BLaER1 (cell line): ENCODE data around the gene CGB2.
"Not testable (repeated sequence)": the region's sequence is repeated elsewhere in the genome, so short reads cannot be mapped to it uniquely, and the experiment has no call there.

Experiments used
- H3K27ac ChIP-seq: shearing (Covaris generic); formaldehyde crosslinking; 2 replicates; pipeline ENCODE4 v1.8.1; 2022
- H3K27me3 ChIP-seq: shearing (Covaris generic); formaldehyde crosslinking; 2 replicates; pipeline ENCODE4 v1.8.1; 2022
- H3K36me3 ChIP-seq: shearing (Covaris generic); formaldehyde crosslinking; 2 replicates; pipeline ENCODE4 v1.8.1; 2022
- H3K4me1 ChIP-seq: shearing (Covaris generic); formaldehyde crosslinking; 2 replicates; pipeline ENCODE4 v1.8.1; 2022
- H3K4me2 ChIP-seq: shearing (Covaris generic); formaldehyde crosslinking; 2 replicates; pipeline ENCODE4 v1.8.1; 2022
- H3K4me3 ChIP-seq: shearing (Covaris generic); formaldehyde crosslinking; 2 replicates; pipeline ENCODE4 v1.8.1; 2022
- H3K9ac ChIP-seq: shearing (Covaris generic); formaldehyde crosslinking; 2 replicates; pipeline ENCODE4 v1.8.1; 2022
- H3K9me3 ChIP-seq: shearing (Covaris generic); formaldehyde crosslinking; 2 replicates; pipeline ENCODE4 v1.8.1; 2022
- H4K20me1 ChIP-seq: shearing (Covaris generic); formaldehyde crosslinking; 2 replicates; pipeline ENCODE4 v1.8.1; 2022
- Cebpa-rat ChIP-seq: shearing (Covaris generic); IDR thresholded peaks from 2 replicates; pipeline ENCODE4 v1.8.1; 2022

Gene CGB2

DNA sequence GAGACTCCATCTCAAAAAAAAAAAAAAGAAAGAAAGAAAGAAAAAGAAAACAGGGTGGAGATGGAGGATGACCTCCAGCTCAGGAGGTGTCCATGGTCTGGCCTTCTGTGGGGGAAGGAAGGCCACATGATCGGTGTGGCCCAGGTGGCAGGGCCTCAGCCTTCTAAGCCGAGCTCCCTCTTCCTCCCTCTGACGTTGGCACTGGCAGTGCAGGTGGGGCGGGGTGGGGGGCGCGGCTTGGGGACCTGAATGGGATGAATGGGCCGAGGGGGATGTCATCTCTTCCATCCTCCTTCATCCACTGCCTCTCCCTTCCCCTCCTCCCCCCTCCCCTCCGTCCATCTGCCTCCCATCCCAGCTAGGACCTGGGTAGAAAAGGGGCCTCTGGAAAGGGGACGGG, 8.0 kb downstream of the CGB2 start:
- peak overlapping the region; percentile 37; the same call in 1 of the 2 replicates for H3K4me2 ChIP-seq
- H3K27ac ChIP-seq, H3K4me3 ChIP-seq: not testable (repeated sequence)

GRCh38 chr19:49042177-49042576, 10.5 kb downstream of the CGB2 start:
- no peak overlapping the region for H3K27ac ChIP-seq
- H3K27me3 ChIP-seq, result no peaks in the 10 kb centered on the region

More for the DNA sequence above, 8.0 kb downstream of the CGB2 start:
- not testable (repeated sequence) for H4K20me1 ChIP-seq, H3K9ac ChIP-seq, H3K36me3 ChIP-seq, H3K9me3 ChIP-seq, H3K27me3 ChIP-seq
- H3K4me1 ChIP-seq, result 0 out of 2 replicates have a peak, but pooled peaks cover 11% of the 10 kb centered on the region

GRCh38 chr19:49042666-49043065, 11.0 kb downstream of the CGB2 start:
- not testable (repeated sequence) for H3K4me2 ChIP-seq, H3K27ac ChIP-seq, H3K9ac ChIP-seq, H3K27me3 ChIP-seq, H3K36me3 ChIP-seq, H3K4me3 ChIP-seq, H3K9me3 ChIP-seq, H4K20me1 ChIP-seq
- H3K4me1 ChIP-seq, result 0 out of 2 replicates have a peak, but pooled peaks cover 11% of the 10 kb centered on the region

More at GRCh38 chr19:49042177-49042576, 10.5 kb downstream of the CGB2 start:
- no peaks in the 10 kb centered on the region for H3K36me3 ChIP-seq
- H3K4me1 ChIP-seq, result 0 out of 2 replicates have a peak, but pooled peaks cover 11% of the 10 kb centered on the region
- TF ChIP-seq Cebpa-rat, result no peak
- H3K9me3 ChIP-seq, result no peaks in the 10 kb centered on the region
- H3K4me2 ChIP-seq, result no peak overlapping the region
- H3K9ac ChIP-seq, result no peak overlapping the region
- H4K20me1 ChIP-seq, result no peaks in the 10 kb centered on the region
- no peak overlapping the region for H3K4me3 ChIP-seq

- not testable (repeated sequence) for H3K9me3 ChIP-seq, H3K27me3 ChIP-seq, H3K4me2 ChIP-seq, H4K20me1 ChIP-seq, H3K27ac ChIP-seq, H3K36me3 ChIP-seq, H3K9ac ChIP-seq, H3K4me3 ChIP-seq
- H3K4me1 ChIP-seq, result 0 out of 2 replicates have a peak, but pooled peaks cover 11% of the 10 kb centered on the region
Measured at GRCh38 chr19:49043548-49043947, 11.9 kb downstream of the CGB2 start, which contains the start of gene CGB5. TSS of gene CGB5 (plus strand) at chr19:49043848. CDS start at chr19:49044210, 362 bp downstream.

DNA sequence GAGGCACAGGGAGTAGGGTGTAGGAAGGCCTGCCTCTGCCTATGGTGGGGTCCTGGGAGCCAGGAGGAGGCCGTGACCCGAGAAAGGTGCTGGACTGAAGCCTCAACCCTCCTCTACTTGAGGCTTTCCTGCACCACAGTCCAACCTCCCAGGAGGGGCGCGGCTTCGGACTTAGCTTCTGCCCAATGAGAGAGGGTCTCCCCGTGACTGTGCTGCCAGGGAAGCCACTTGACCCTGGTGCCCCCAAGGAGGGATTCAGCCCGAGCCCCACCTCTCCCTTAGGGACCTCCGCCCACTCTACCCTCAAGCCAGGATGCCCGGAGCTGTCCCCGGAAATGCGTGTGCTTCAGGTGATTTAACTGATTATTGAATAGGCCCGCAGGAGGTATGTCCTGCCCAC, 17.3 kb downstream of the CGB2 start, which contains the start of gene CGB8:
Gene CGB8 (minus strand): TSS at position 101 of the 400 bp plus-strand sequence. CDS start 372 bp downstream, outside the sequence.
- not testable (repeated sequence) for H3K9me3 ChIP-seq, H4K20me1 ChIP-seq, H3K4me3 ChIP-seq, H3K27ac ChIP-seq, H3K4me1 ChIP-seq, H3K36me3 ChIP-seq, H3K27me3 ChIP-seq, H3K9ac ChIP-seq, H3K4me2 ChIP-seq

DNA sequence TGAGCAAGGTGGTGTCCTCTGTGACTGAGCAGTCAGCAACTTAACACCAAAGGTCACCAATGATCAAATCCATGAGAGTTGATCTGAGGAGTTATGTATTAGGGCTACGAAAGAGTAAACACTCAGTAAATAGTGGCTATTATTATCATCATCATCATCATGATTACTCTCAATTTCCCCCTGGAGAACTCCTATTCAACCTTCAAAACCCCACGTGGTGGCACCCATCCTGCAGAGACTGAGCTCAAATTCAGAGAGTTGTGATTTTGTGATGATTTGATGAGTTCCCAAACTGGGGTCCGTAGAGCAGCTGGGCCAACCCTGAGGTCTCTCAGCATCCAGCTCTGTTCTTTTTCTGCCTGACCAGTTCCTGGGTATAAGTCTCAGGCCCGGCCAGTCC, 18.1 kb downstream of the CGB2 start:
- H3K9ac ChIP-seq, H4K20me1 ChIP-seq, H3K4me3 ChIP-seq, H3K4me2 ChIP-seq, H3K27ac ChIP-seq, H3K27me3 ChIP-seq, H3K9me3 ChIP-seq, H3K36me3 ChIP-seq, H3K4me1 ChIP-seq: not testable (repeated sequence)

GRCh38 chr19:49050376-49051033, 18.8 kb downstream of the CGB2 start:
- not testable (repeated sequence) for H3K27me3 ChIP-seq, H3K4me1 ChIP-seq, H3K9ac ChIP-seq, H3K4me3 ChIP-seq, H3K36me3 ChIP-seq, H3K4me2 ChIP-seq, H3K27ac ChIP-seq, H4K20me1 ChIP-seq, H3K9me3 ChIP-seq

DNA sequence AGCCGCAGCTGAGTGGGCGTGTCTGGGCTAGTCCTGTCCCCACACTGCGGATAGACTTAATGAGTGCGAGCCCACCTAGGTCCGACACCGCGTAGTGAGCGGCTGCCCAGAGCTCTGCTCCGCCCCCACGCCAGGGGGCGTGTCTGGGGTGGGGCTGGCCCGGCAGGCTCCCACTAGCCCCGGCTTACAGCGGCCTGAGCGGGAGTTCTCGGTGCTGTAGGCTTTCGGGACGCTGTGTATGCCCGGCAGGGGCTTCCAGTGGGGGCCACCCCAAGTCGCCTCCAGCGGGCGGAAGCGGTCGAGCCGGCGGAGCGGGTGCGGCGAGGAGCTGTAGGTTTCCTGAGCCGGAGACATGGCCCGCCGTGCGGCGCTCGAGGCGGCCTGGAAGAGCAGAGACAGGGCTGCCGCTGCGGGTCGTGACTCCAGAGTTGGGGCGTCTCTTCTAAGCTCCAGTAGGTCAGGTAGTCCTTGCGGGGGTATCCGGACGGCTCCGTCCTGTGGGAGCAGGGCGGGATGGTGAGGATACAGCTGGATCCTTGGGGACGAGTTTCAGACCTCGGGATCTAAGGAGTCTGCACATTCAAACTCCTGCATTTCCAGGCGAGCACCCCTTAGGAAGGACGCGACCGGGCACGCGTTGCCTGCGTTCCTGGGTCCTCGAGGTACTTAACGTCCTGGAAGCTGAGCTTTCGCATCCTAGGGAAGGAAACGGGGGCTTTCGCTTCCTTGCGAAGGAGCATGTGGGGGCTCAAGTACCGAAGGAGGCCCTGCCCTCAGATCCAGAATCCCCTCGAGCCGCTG, 24.6 kb downstream of the CGB2 start:
- H3K4me2 ChIP-seq, result peak overlapping the region; percentile 75
- H3K27ac ChIP-seq, result no peak overlapping the region
- no peak overlapping the region for H3K9ac ChIP-seq
- peaks cover 31% of the 10 kb centered on the region for H3K4me1 ChIP-seq
- peak overlapping the region; percentile 60 for H3K4me3 ChIP-seq
- peaks cover 66% of the 10 kb centered on the region for H3K27me3 ChIP-seq
- no peak for TF ChIP-seq Cebpa-rat
- peaks cover 8% of the 10 kb centered on the region; the same call in 1 of the 2 replicates for H4K20me1 ChIP-seq
- no peaks in the 10 kb centered on the region for H3K9me3 ChIP-seq
- no peaks in the 10 kb centered on the region for H3K36me3 ChIP-seq

DNA sequence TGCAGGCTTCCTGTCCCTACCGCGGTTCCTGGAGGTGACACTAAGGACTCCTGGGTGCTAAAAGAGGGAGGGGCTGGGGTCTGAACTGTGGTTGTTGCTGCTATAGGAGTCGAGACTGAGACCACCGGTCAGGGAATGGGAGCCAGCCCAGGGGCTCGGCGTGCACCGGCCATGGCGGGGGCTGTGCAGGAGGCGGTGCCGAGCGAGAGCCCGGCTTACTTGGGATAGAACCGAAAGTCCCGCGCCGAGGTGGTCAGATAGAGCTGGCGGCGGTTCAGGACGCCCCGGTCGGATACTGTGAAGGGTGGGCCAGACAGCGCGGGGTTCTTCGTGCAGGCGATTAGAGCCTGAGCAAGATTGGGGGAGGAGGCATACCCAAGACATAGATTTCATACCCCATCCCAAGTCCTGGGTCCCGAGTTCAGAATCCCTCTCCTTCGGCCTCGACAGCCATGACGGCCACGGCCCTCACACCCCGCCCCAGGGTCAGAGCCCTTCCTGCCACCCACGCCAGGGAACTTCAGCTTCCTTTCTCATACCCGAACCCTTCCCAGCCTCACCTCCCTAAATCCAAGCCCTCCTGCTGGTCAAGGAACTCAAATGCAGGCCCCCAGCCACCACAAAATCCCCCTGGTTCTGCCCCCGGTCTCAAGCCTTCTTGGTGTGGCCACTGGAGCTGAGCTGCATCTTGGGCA, 25.4 kb downstream of the CGB2 start:
- H4K20me1 ChIP-seq, H3K9me3 ChIP-seq, H3K36me3 ChIP-seq, H3K9ac ChIP-seq, H3K27ac ChIP-seq: not testable (repeated sequence)
- Histone ChIP-seq H3K27me3 (peaks cover 73% of the 10 kb centered on the region), H3K4me3 (peak overlapping the region; percentile 60), H3K4me1 (peaks cover 31% of the 10 kb centered on the region), H3K4me2 (peak overlapping the region; percentile 75)

DNA sequence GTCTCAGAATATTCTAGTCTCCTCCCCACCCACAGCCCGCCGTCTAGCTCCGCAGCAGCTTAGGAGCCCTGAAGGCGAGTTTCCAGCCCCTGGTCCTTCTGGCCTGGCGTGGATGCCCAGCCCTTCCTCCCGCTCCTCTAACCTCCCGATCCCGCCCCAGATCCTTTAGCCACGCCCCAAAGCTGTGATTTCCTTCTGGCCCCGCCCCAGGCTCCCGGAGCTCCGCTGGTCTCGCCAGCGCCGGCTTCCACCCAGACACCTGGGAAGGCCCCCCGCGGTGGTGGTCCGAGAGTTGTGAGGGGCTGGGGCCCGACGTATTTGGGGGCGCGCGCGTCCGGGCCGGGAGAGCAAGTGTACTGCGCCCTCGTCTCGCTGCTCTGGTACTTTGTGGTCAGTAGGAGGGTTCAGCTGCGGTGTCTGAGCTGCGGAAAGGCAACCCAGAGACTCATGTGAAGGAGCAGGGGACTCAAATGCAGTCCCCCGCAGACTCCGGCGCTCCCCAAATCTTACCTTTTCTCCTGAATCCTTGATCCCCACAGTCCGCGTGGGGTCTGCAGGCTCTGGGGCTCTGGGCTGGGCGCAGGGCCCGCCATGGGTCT, 26.0 kb downstream of the CGB2 start, which contains the start of gene CGB7:
Gene CGB7 (minus strand): TSS at position 114 of the 599 bp plus-strand sequence. CDS start 2,374 bp downstream, outside the sequence.
- Histone ChIP-seq H3K9me3 (no peaks in the 10 kb centered on the region), H3K36me3 (no peaks in the 10 kb centered on the region), H3K27me3 (peaks cover 80% of the 10 kb centered on the region), H4K20me1 (peaks cover 8% of the 10 kb centered on the region; the same call in 1 of the 2 replicates), H3K27ac (no peak within 1 kb of the TSS), H3K4me2 (peak within 1 kb of the TSS; percentile 75), H3K4me1 (peaks cover 31% of the 10 kb centered on the region), H3K9ac (no peak within 1 kb of the TSS), H3K4me3 (peak within 1 kb of the TSS; percentile 60)
- TF ChIP-seq Cebpa-rat, result no peak
